Measurements from ENCODE around the gene WNT11.

The WNT11 gene

GRCh38 chr11:76170468-76170867 is 35.8 kb downstream of the WNT11 start:
- FAIRE-seq = no peak

GRCh38 chr11:76169473-76169896 is 36.8 kb downstream of the WNT11 start:
- FAIRE-seq = no peak

- FAIRE-seq = no peak
Observed at GRCh38 chr11:76167590-76167989, 38.7 kb downstream of the WNT11 start.

GRCh38 chr11:76166314-76166713 is 40.0 kb downstream of the WNT11 start:
- no peak for FAIRE-seq

- no peak for FAIRE-seq
Observed at GRCh38 chr11:76164861-76165751, 41.2 kb downstream of the WNT11 start.

GRCh38 chr11:76164081-76164480 is 42.2 kb downstream of the WNT11 start:
- no peak for FAIRE-seq

GRCh38 chr11:76163289-76163880 is 42.9 kb downstream of the WNT11 start:
- FAIRE-seq = no peak

GRCh38 chr11:76162336-76163288 is 43.7 kb downstream of the WNT11 start:
- no peak for FAIRE-seq

- FAIRE-seq = no peak
Observed at GRCh38 chr11:76161261-76161961, 44.9 kb downstream of the WNT11 start.

- no peak for FAIRE-seq
Observed at GRCh38 chr11:76160856-76161255, 45.4 kb downstream of the WNT11 start.

GRCh38 chr11:76159983-76160661 is 46.2 kb downstream of the WNT11 start:
- FAIRE-seq = no peak

- no peak for FAIRE-seq
Observed at GRCh38 chr11:76159303-76159937, 46.9 kb downstream of the WNT11 start.

- FAIRE-seq = no peak
Observed at GRCh38 chr11:76158394-76159302, 47.7 kb downstream of the WNT11 start.

- FAIRE-seq = no peak
Observed at GRCh38 chr11:76157891-76158290, 48.4 kb downstream of the WNT11 start.

- FAIRE-seq = no peak
Observed at GRCh38 chr11:76156971-76157427, 49.3 kb downstream of the WNT11 start.

GRCh38 chr11:76155500-76156227 is 50.6 kb downstream of the WNT11 start:
- no peak for FAIRE-seq

GRCh38 chr11:76153571-76153923 is 52.8 kb downstream of the WNT11 start:
- no peak for FAIRE-seq

- FAIRE-seq = no peak
Observed at GRCh38 chr11:76152741-76153570, 53.3 kb downstream of the WNT11 start.
